C1 segment of cervical spinal cord (tissue), 14 donors: Measurements from ENCODE around the gene HTR1B.
A peak's percentile ranks its signal among the peaks of the same experiment; 100 is the strongest.

Source experiments
- DNase-seq, 14 donors: peaks; one replicate each; lab custom pipeline; 2025; lab: John Stamatoyannopoulos, UW

Gene HTR1B

GRCh38 chr6:77463308-77463860 lies at the start of gene HTR1B:
Gene HTR1B, minus strand, starts transcription at chr6:77463491. Its CDS starts 88 bp downstream, at chr6:77463403.
- DNase-seq = no peak

GRCh38 chr6:77512554-77512953 lies 49.3 kb upstream of the HTR1B start:
- DNase-seq = no peak

- no peak for DNase-seq
Measured at GRCh38 chr6:77511860-77512259, 48.6 kb upstream of the HTR1B start.

GRCh38 chr6:77502981-77503380 lies 39.7 kb upstream of the HTR1B start:
- no peak for DNase-seq

- DNase-seq = no peak
Measured at GRCh38 chr6:77492530-77492929, 29.2 kb upstream of the HTR1B start.

- DNase-seq = no peak
Measured at GRCh38 chr6:77487808-77488425, 24.6 kb upstream of the HTR1B start.

GRCh38 chr6:77482981-77483380 lies 19.7 kb upstream of the HTR1B start:
- no peak for DNase-seq

GRCh38 chr6:77474973-77475372 lies 11.7 kb upstream of the HTR1B start:
- DNase-seq = no peak

- no peak for DNase-seq
Measured at GRCh38 chr6:77474286-77474956, 11.1 kb upstream of the HTR1B start.

- no peak for DNase-seq
Measured at GRCh38 chr6:77470983-77471382, 7.7 kb upstream of the HTR1B start.

- no peak for DNase-seq
Measured at GRCh38 chr6:77468939-77469338, 5.6 kb upstream of the HTR1B start.

GRCh38 chr6:77466451-77467437 lies 3.5 kb upstream of the HTR1B start:
- DNase-seq = no peak

- peak in 3 of 14 donors; percentile 8 to 14 (median 9) for DNase-seq
Measured at GRCh38 chr6:77466055-77466450, 2.8 kb upstream of the HTR1B start.

GRCh38 chr6:77464495-77464867 lies 1.2 kb upstream of the HTR1B start:
- no peak for DNase-seq

GRCh38 chr6:77463861-77464494 lies 687 bp upstream of the HTR1B start:
- no peak for DNase-seq

GRCh38 chr6:77462359-77463307 lies 658 bp downstream of the HTR1B start:
- DNase-seq = no peak

GRCh38 chr6:77461796-77462195 lies 1.5 kb downstream of the HTR1B start:
- no peak for DNase-seq

GRCh38 chr6:77458421-77458820 lies 4.9 kb downstream of the HTR1B start:
- DNase-seq = no peak

- peak in 3 of 14 donors; percentile 10 to 29 (median 15) for DNase-seq
Measured at GRCh38 chr6:77457720-77458349, 5.5 kb downstream of the HTR1B start.
